ENCODE data around the gene ROBO1. TPM values are rescaled to one million over a fixed set of nuclear protein-coding genes. Genes with fewer than 3 reads are reported as not detected.

The ROBO1 gene
- total RNA-seq, 4 donors from 2014 or later, result 8.6 to 26.3 (median 16.6) TPM

DNA sequence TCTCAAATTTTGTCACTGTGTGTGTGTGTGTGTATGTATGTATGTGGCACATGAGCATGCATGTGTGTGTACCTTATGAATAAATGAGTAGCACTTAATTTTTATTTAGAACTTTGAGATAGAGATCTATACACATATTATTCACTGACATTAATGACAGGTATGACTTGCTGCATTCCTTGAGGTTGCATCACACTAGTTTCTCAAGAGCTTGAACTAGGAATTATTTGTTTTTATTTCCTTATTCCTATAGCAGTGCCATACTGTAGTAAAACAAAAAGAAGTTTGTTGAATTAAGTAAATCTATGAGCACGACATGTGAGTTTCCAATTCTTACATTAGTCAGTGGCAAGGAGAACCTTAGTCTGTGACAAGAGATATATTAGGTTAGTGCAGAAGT is 943.9 kb downstream of the ROBO1 start:
- WGBS, 2 donors, result 81% methylated on average over 1 of the region's 1 CpG
- DNase-seq, result no peak
- intact Hi-C loops (cut with DNase I), result no loop called here
- Histone ChIP-seq H3K27ac (no peak overlapping the region), H3K4me3 (replicated peaks in 1 of 3) (no peak overlapping the region), H3K36me3 (no peaks in the 10 kb centered on the region), H3K4me1 (peaks cover 0 to 6% of the 10 kb centered on the region in 2 donors), H3K27me3 (no peaks in the 10 kb centered on the region), H3K9me3 (no peaks in the 10 kb centered on the region)
- TF ChIP-seq, protein P1, sequence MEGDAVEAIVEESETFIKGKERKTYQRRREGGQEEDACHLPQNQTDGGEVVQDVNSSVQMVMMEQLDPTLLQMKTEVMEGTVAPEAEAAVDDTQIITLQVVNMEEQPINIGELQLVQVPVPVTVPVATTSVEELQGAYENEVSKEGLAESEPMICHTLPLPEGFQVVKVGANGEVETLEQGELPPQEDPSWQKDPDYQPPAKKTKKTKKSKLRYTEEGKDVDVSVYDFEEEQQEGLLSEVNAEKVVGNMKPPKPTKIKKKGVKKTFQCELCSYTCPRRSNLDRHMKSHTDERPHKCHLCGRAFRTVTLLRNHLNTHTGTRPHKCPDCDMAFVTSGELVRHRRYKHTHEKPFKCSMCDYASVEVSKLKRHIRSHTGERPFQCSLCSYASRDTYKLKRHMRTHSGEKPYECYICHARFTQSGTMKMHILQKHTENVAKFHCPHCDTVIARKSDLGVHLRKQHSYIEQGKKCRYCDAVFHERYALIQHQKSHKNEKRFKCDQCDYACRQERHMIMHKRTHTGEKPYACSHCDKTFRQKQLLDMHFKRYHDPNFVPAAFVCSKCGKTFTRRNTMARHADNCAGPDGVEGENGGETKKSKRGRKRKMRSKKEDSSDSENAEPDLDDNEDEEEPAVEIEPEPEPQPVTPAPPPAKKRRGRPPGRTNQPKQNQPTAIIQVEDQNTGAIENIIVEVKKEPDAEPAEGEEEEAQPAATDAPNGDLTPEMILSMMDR (IDR thresholded peaks at IDR 0.05), result no peak
- TF ChIP-seq POLR2A (IDR thresholded peaks at IDR 0.05), result no peak

DNA sequence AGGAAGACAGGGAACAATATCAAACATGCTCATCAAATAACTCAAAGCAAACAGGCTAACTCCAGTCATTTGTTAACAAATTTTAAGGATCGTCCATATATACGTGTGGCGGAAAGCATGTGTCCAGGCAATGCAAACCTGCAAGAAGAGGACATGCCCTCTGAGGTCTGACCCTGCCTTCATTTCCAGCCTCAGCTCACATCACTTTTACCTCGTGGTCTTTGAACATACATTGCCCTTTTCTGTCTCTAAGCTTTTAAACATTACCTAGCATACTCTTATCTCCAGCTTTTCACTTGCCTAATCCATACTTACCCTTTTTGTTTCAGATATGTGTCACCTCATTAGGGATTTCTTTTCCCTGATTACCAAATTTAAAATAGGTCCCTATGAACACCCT is 944.4 kb downstream of the ROBO1 start:
- intact Hi-C loops (cut with DNase I), result no loop called here
- 92 to 95% methylated on average over 4 of the region's 4 CpGs for WGBS, 2 donors
- Histone ChIP-seq H3K4me3 (replicated peaks in 1 of 3) (no peak overlapping the region), H3K36me3 (no peaks in the 10 kb centered on the region), H3K27me3 (no peaks in the 10 kb centered on the region), H3K4me1 (peaks cover 0 to 6% of the 10 kb centered on the region in 2 donors), H3K27ac (no peak overlapping the region), H3K9me3 (no peaks in the 10 kb centered on the region)
- DNase-seq, result no peak
- TF ChIP-seq, protein P1 (IDR thresholded peaks at IDR 0.05), result no peak
- TF ChIP-seq POLR2A (IDR thresholded peaks at IDR 0.05), result no peak

DNA sequence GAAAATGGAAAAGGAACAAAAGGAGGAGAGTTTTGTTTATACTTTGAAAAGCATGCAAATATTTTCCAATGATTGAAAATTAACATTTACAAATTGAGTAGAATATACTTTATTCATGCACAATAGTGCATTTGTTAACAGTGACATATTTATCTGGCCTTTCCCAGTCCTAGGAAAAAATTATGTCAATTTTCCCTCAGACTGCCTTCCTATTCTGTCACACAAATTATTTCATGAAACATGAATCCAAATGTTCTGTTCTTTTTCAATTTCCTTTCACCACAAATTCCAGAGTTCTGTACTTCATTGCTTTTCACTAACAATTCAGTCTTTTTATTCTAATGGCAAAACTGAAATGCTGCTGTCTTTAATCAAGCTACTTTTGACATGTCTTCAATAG is 945.1 kb downstream of the ROBO1 start:
- DNase-seq, result no peak
- intact Hi-C loops (cut with DNase I), result no loop called here

DNA sequence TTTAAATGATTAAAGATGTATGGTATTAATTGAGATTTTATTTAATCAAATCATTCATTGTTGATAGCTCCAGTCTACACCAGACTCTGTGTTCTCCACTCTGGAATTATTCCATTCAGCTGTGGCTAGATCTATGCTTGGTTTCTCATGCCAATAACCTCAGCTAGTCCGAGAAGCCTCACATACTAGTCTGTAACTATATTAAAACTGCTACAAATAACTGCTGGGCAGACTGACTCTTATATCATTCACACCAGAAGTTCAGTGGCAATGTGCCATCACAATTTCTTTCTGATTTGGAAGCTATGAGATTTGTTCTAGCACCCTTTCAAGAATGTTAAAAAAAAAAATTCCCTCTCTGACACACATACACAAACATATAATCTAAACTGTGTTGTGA is 947.3 kb downstream of the ROBO1 start:
- no peak overlapping the region for H3K27ac ChIP-seq
- no peaks in the 10 kb centered on the region for H3K36me3 ChIP-seq
- peaks cover 0 to 6% of the 10 kb centered on the region in 2 donors for H3K4me1 ChIP-seq
- H3K9me3 ChIP-seq, result no peaks in the 10 kb centered on the region
- H3K4me3 ChIP-seq (replicated peaks in 1 of 3), result no peak overlapping the region
- no peak for TF ChIP-seq POLR2A (IDR thresholded peaks at IDR 0.05)
- TF ChIP-seq, protein P1 (IDR thresholded peaks at IDR 0.05), result no peak
- WGBS, 2 donors, result 49 to 64% methylated on average over 1 of the region's 1 CpG
- intact Hi-C loops (cut with DNase I), result no loop called here
- no peaks in the 10 kb centered on the region for H3K27me3 ChIP-seq
- DNase-seq, result no peak

More for the DNA sequence above, 945.1 kb downstream of the ROBO1 start:
- Histone ChIP-seq H3K9me3 (no peaks in the 10 kb centered on the region), H3K27ac (no peak overlapping the region), H3K36me3 (no peaks in the 10 kb centered on the region), H3K4me1 (peaks cover 0 to 6% of the 10 kb centered on the region in 2 donors), H3K27me3 (no peaks in the 10 kb centered on the region), H3K4me3 (replicated peaks in 1 of 3) (no peak overlapping the region)
- TF ChIP-seq, protein P1 (IDR thresholded peaks at IDR 0.05), result no peak
- no peak for TF ChIP-seq POLR2A (IDR thresholded peaks at IDR 0.05)

DNA sequence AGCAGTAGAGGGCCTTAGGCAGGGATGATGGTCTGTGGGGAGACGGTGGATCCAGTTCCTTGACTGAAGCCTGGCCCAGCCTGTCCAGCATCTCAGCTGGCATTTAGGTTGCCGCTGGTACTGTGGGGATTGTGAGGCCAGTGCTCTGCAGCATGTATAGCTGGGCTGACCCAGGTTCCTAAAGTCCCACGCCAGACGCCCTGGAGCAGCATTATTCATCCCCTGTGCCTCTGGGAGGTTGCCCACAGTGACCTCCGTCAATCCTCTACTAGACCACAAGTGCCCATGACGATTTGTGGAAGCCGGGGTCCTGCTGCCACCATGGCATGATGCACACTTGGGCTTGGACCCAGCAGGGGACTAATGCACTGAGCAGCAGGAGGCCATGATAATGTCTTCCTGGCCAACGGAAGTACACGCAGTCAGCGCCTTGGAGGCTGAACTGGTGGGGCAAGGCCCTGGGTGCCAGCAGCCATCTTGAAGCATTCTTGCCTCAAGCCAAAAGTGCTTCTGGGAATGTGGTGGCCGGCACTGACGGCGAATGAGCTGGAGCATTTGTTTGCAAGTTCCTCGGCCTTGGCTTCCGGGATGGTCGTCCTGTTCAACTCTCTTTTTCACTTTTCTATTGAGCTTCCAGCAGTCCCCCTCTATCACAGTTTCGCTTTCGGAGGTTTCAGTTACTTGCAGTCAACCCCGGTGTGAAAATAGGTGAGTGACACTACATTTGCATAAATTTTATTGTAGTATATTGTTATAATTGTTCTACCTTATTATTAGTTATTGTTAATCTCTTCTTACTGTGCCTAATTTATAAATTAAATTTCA is 949.4 kb downstream of the ROBO1 start:
- no peaks in the 10 kb centered on the region for H3K27me3 ChIP-seq
- no peak for DNase-seq
- intact Hi-C loops (cut with DNase I), result no loop called here
- H3K4me3 ChIP-seq (replicated peaks in 1 of 3), result no peak overlapping the region
- peaks cover 0 to 6% of the 10 kb centered on the region in 2 donors for H3K4me1 ChIP-seq
- no peaks in the 10 kb centered on the region for H3K36me3 ChIP-seq
- no peak overlapping the region for H3K27ac ChIP-seq
- TF ChIP-seq, protein P1 (IDR thresholded peaks at IDR 0.05), result no peak
- no peak for TF ChIP-seq POLR2A (IDR thresholded peaks at IDR 0.05)
- H3K9me3 ChIP-seq, result no peaks in the 10 kb centered on the region
- WGBS, 2 donors, result 97 to 98% methylated on average over 12 to 19 of the region's 19 CpGs

Data from thyroid gland (tissue), 4 donors.